ENCODE data around the gene OBP2B. TPM values are rescaled to one million over a fixed set of nuclear protein-coding genes. Genes with fewer than 3 reads are reported as not detected.

Gene OBP2B
- total and polyA plus RNA-seq, 10 of the 15 experiments (the other 5 are each of a cell fraction or from before 2014, with no cell fraction given), result not detected

- TF ChIP-seq SPI1 (IDR thresholded peaks at IDR 0.05; ENCODE audit: borderline replicate concordance, insufficient read depth, low read depth, low read length) (no peak), RELA (IDR thresholded peaks at IDR 0.05; ENCODE audit: borderline replicate concordance, partially characterized antibody) (no peak), BCLAF1 (IDR thresholded peaks at IDR 0.05) (no peak)
Observed at GRCh38 chr9:133161547-133161950, 47.5 kb downstream of the OBP2B start (continued).

GRCh38 chr9:133160742-133161546 is 48.1 kb downstream of the OBP2B start:
- Histone ChIP-seq H3K27ac (ENCODE audit: control insufficient read depth, insufficient read depth) (no peak overlapping the region), H3K4me3 (no peak overlapping the region), H3K27me3 (replicated peaks in 1 of 2; ENCODE audit: control insufficient read depth in 2 of 2, insufficient read depth in 2 of 2, low read length in 1 of 2) (no peaks in the 10 kb centered on the region), H3K79me2 (ENCODE audit: control insufficient read depth, insufficient read depth, low read length) (no peaks in the 10 kb centered on the region), H3K36me3 (ENCODE audit: control insufficient read depth in 2 of 2, insufficient read depth in 2 of 2, low read length in 1 of 2) (no peaks in the 10 kb centered on the region), H3K9ac (ENCODE audit: control insufficient read depth, insufficient read depth, low read length) (no peak overlapping the region), H3K4me1 (ENCODE audit: control insufficient read depth, insufficient read depth, low read length) (peaks cover 3% of the 10 kb centered on the region), H4K20me1 (ENCODE audit: control insufficient read depth, insufficient read depth) (no peaks in the 10 kb centered on the region), H3K9me3 (replicated peaks; ENCODE audit: control insufficient read depth, insufficient read depth, low read length) (no peaks in the 10 kb centered on the region), H2AFZ (ENCODE audit: control insufficient read depth, low read depth, low read length) (no peak overlapping the region), H3K4me2 (ENCODE audit: control insufficient read depth, insufficient read depth) (no peak overlapping the region)
- FAIRE-seq (peak; percentile 97), DNase-seq (ENCODE audit: low read depth, low spot score) (no peak), ATAC-seq (peak; percentile 90)
- BruUV-seq (replicated peaks), result no TSS peak
- ChIA-PET POLR2A (no interaction called here), CTCF (interaction anchor here (1.1 to 1.5 kb wide), 5 partner anchors 12 to 210 kb away, joined by 3 to 5 read pairs (median 4); no protein-coding TSS in a partner anchor), RAD21 (ENCODE audit: unreplicated experiment) (no interaction called here), SMC1A (ENCODE audit: uncharacterized antibody, unreplicated experiment) (no interaction called here)
- intact Hi-C loops (cut with micrococcal nuclease; ENCODE audit: unreplicated experiment) (no loop called here), in situ Hi-C loops (cut with MboI) (no loop called here)
- WGBS (ENCODE audit: insufficient coverage, insufficient replicate concordance, low lambda C conversion rate, missing lambda C conversion rate), result 22% methylated on average over 8 of the region's 9 CpGs
- TF ChIP-seq RAD21 (IDR thresholded peaks at IDR 0.05; ENCODE audit: insufficient read depth, low read depth, low read length) (peak; percentile 37), POLR2AphosphoS5 (IDR thresholded peaks at IDR 0.05; ENCODE audit: low read length) (no peak), FOS (IDR thresholded peaks at IDR 0.05; ENCODE audit: borderline replicate concordance, extremely low read depth, insufficient read length) (no peak), CTCF (IDR thresholded peaks at IDR 0.05 in 2 of 3, conservative IDR thresholded peaks at IDR 0.05 in 1 of 3; ENCODE audit: control insufficient read depth in 2 of 3, extremely low read depth in 1 of 3, insufficient read depth in 1 of 3, low read depth in 3 of 3, low read length in 3 of 3) (peak; percentile 64 to 90 (median 83)), ZNF207 (IDR thresholded peaks at IDR 0.05; ENCODE audit: borderline replicate concordance) (no peak), ZNF622 (IDR thresholded peaks at IDR 0.05) (no peak), ATF7 (IDR thresholded peaks at IDR 0.05; ENCODE audit: low read depth) (no peak), LARP7 (IDR thresholded peaks at IDR 0.05) (no peak), IKZF2 (IDR thresholded peaks at IDR 0.05) (no peak), SMC3 (IDR thresholded peaks at IDR 0.05; ENCODE audit: borderline replicate concordance, low read length) (peak; percentile 26; the same call in 1 of the 2 replicates)

All from GM12878 (cell line).